Measurements from ENCODE around the gene PPP1R13B.

DNA sequence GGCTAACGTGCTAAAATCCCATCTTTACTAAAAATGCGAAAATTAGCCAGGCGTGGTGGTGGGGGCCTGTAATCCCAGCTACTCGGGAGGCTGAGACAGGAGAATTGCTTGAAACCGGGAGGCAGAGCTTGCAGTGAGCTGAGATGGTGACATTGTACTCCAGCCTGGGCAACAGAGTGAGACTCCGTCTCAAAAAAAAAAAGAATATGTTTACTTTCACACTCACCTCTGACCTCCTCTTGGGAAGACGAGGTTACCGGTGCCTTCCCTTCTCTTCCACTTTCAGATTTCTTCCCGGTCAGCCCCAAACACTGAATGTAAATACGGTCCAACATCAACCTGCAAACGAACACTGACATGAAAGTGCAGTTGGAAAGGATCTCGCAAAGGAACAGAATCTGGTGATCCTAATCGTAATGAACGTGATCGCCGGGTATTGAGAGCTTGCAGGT is 31.8 kb upstream of the PPP1R13B start:
- TF ChIP-seq GATA2 (IDR thresholded peaks at IDR 0.05; ENCODE audit: low read depth, low read length) (no peak), GATA3 (IDR thresholded peaks at IDR 0.05; ENCODE audit: low read depth, low read length) (no peak)

All from SH-SY5Y (cell line).